Liver (tissue), 9 donors: ENCODE measurements around the gene INPP4A. TPM values are rescaled to one million over a fixed set of nuclear protein-coding genes. Genes with fewer than 3 reads are reported as not detected.

Experiments
- DNase-seq: peaks from one replicate; pipeline ENCODE4 v3.0.0-alpha.2; 2017; ENCODE audit warnings: low spot score
- H3K27ac ChIP-seq, 2 donors: one replicate each; pipeline ENCODE4 v1.7.0; 2013; ENCODE audit warnings: inconsistent platforms in 2 of 2, low read length in 2 of 2, control low read depth in 1 of 2, low read depth in 1 of 2, mild to moderate bottlenecking in 1 of 2
- H3K27me3 ChIP-seq, 4 donors: one replicate each; pipeline versions ENCODE4 v1.6.1 to v1.7.0; 2013; ENCODE audit warnings: low read length in 3 of 4, inconsistent platforms in 1 of 4, mild to moderate bottlenecking in 1 of 4, moderate library complexity in 1 of 4; ENCODE audit not compliant: control insufficient read depth in 4 of 4, insufficient read depth in 4 of 4
- H3K36me3 ChIP-seq, 4 donors: one replicate each; pipeline versions ENCODE4 v1.6.1 to v1.7.0; 2013; ENCODE audit warnings: low read length in 3 of 4, mild to moderate bottlenecking in 3 of 4, low read depth in 1 of 4, moderate library complexity in 1 of 4; ENCODE audit not compliant: control insufficient read depth in 4 of 4, insufficient read depth in 3 of 4
- H3K4me1 ChIP-seq, 4 donors: one replicate each; pipeline versions ENCODE4 v1.6.1 to v1.7.0; 2013; ENCODE audit warnings: low read length in 3 of 4, mild to moderate bottlenecking in 3 of 4, moderate library complexity in 1 of 4; ENCODE audit not compliant: control insufficient read depth in 4 of 4, insufficient read depth in 4 of 4
- H3K4me3 ChIP-seq, 3 donors: one replicate each; pipeline versions ENCODE4 v1.6.1 to v1.7.0; 2013; ENCODE audit warnings: low read length in 3 of 3, control low read depth in 1 of 3, low read depth in 1 of 3, mild to moderate bottlenecking in 1 of 3
- H3K9ac ChIP-seq, 2 donors: one replicate each; pipeline ENCODE4 v1.7.0; 2013; ENCODE audit warnings: low read length in 2 of 2, mild to moderate bottlenecking in 2 of 2, moderate library complexity in 2 of 2, control low read depth in 1 of 2, low read depth in 1 of 2
- H3K9me3 ChIP-seq, 4 donors: one replicate each; pipeline versions ENCODE4 v1.6.1 to v1.7.0; 2013; ENCODE audit warnings: low read length in 3 of 4; ENCODE audit not compliant: control insufficient read depth in 4 of 4
- CTCF ChIP-seq: fragments of 150-350 bp; IDR thresholded peaks from 2 replicates; pipeline ENCODE4 v1.5.1; 2017; ENCODE audit warnings: improper control_type of control experiment, low read depth, low read length; ENCODE audit not compliant: missing input control
- FOXA1 ChIP-seq: IDR thresholded peaks from 2 replicates; pipeline ENCODE4 v1.6.1; 2016; ENCODE audit warnings: antibody characterized with exemption
- FOXA2 ChIP-seq: IDR thresholded peaks from 2 replicates; pipeline ENCODE4 v1.6.1; 2016; ENCODE audit warnings: antibody characterized with exemption
- HNF4A ChIP-seq, 2 donors: conservative IDR thresholded peaks; 2 replicates each; pipeline ENCODE4 v1.6.1; 2016; ENCODE audit warnings: antibody characterized with exemption in 2 of 2, mild to moderate bottlenecking in 2 of 2
- HNF4G ChIP-seq: IDR thresholded peaks from 2 replicates; pipeline ENCODE4 v1.6.1; 2016; ENCODE audit warnings: antibody characterized with exemption
- JUND ChIP-seq, 2 donors: IDR thresholded peaks; 2 replicates each; pipeline ENCODE4 v1.6.1; 2016; ENCODE audit warnings: antibody characterized with exemption in 2 of 2
- RAD21 ChIP-seq, 2 donors: IDR thresholded peaks; 2 replicates each; pipeline ENCODE4 v1.6.1; 2016; ENCODE audit warnings: antibody characterized with exemption in 2 of 2, mild to moderate bottlenecking in 2 of 2
- REST ChIP-seq: IDR thresholded peaks from 2 replicates; pipeline ENCODE4 v1.6.1; 2016; ENCODE audit warnings: antibody characterized with exemption, mild to moderate bottlenecking
- RXRA ChIP-seq, 2 donors: IDR thresholded peaks; 2 replicates each; pipeline ENCODE4 v1.6.1; 2017 to 2018; ENCODE audit warnings: antibody characterized with exemption in 2 of 2, mild to moderate bottlenecking in 1 of 2
- SP1 ChIP-seq: IDR thresholded peaks from 2 replicates; pipeline ENCODE4 v1.6.1; 2018; ENCODE audit warnings: antibody characterized with exemption, mild to moderate bottlenecking
- TAF1 ChIP-seq: conservative IDR thresholded peaks from 2 replicates; pipeline ENCODE4 v1.6.1; 2016; ENCODE audit warnings: antibody characterized with exemption, mild to moderate bottlenecking
- YY1 ChIP-seq: IDR thresholded peaks from 2 replicates; pipeline ENCODE4 v1.6.1; 2016; ENCODE audit warnings: antibody characterized with exemption, mild to moderate bottlenecking
- ZBTB33 ChIP-seq: IDR thresholded peaks from 2 replicates; pipeline ENCODE4 v1.6.1; 2016; ENCODE audit warnings: antibody characterized with exemption
- WGBS: extraction: QIAGEN DNeasy Blood & Tissue Kit; methylation state at CpG from one replicate; pipeline ENCODE4 v1.1.7; 2013; 5-methylcytosine and 5-hydroxymethylcytosine counted together
- polyA plus RNA-seq, 2 donors: library from polyadenylated mRNA; stranded (reverse) in 1 of 2; unstranded in 1 of 2; fragments of 200-250 nt in 1 of 2; fragments of >200 nt in 1 of 2; fragmentation: Nextera tagmentation in 1 of 2; extraction: Ambion mirVana in 1 of 2; gene quantifications; one replicate each; pipeline versions ENCODE4 v1.2.1 to v1.2.3, GENCODE V29; 2013 to 2015
- total RNA-seq, 2 donors: library from RNA; depleted of rRNA; stranded (reverse); fragments of >200 nt; gene quantifications; one replicate each; pipeline ENCODE4 v1.2.3, GENCODE V29; 2014
- donor health status: healthy.
- donor health status: healthy.
- donor health status: healthy.
- donor health status: healthy.
- donor health status: healthy.

Gene INPP4A
- total and polyA plus RNA-seq, 4 donors: 2.9 to 14.9 (median 7.2) TPM

- Histone ChIP-seq H3K9me3 (no peaks in the 10 kb centered on the region), H3K4me1 (no peaks in the 10 kb centered on the region), H3K4me3 (no peak overlapping the region), H3K9ac (no peak overlapping the region), H3K36me3 (peaks cover 7 to 37% (median 10%) of the 10 kb centered on the region in 4 donors), H3K27me3 (no peaks in the 10 kb centered on the region), H3K27ac (no peak overlapping the region)
- DNase-seq: no peak
- TF ChIP-seq SP1 (no peak), CTCF (no peak), TAF1 (no peak), HNF4A (conservative IDR thresholded peaks at IDR 0.05) (no peak), RXRA (IDR thresholded peaks at IDR 0.05) (no peak), REST (no peak), JUND (IDR thresholded peaks at IDR 0.05) (no peak), RAD21 (IDR thresholded peaks at IDR 0.05) (no peak), FOXA2 (no peak), FOXA1 (no peak), YY1 (no peak)
- WGBS: 94% methylated on average over 13 of the region's 13 CpGs
These were observed 126.6 kb downstream of the INPP4A start for GRCh38 chr2:98571121-98571701.

DNA sequence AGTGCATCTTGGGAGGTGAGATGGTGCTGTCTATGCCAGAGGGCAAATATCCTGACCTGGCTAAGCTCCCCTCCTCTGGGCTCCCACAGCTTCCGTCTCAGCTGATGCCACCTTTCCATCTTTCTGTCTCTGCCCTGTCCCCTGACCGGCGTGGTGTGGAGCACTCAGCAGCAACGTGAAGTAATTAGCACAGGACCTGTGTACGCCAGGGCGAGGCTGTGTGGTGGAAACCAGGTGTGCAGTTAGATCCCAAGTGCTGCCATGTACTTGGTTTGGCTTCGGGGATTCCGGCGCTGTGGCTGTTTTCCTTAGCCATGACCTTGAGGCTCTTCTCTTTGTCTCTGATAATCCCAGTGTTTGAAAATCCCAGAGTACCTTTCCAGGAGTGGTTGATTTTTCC, 127.1 kb downstream of the INPP4A start:
- Histone ChIP-seq H3K9ac (no peak overlapping the region), H3K4me1 (no peaks in the 10 kb centered on the region), H3K27ac (no peak overlapping the region), H3K36me3 (peaks cover 5 to 33% (median 9%) of the 10 kb centered on the region in 4 donors), H3K27me3 (no peaks in the 10 kb centered on the region), H3K9me3 (no peaks in the 10 kb centered on the region), H3K4me3 (no peak overlapping the region)
- TF ChIP-seq HNF4G: no peak
- TF ChIP-seq HNF4A (conservative IDR thresholded peaks at IDR 0.05): no peak
- no peak for TF ChIP-seq YY1
- TF ChIP-seq RXRA (IDR thresholded peaks at IDR 0.05): no peak
- no peak for TF ChIP-seq ZBTB33
- DNase-seq: no peak
- WGBS: 96% methylated on average over 9 of the region's 9 CpGs
